H1 (cell line): ENCODE results near the gene DIPK1B. TPM values are rescaled to one million over a fixed set of nuclear protein-coding genes. Genes with fewer than 3 reads are reported as not detected.

Experiments
- CTCF ChIA-PET: fragments of 300-600 bp; sonication (Branson Sonifier 250); formaldehyde crosslinking; loops from one replicate; lab custom pipeline; 2021; ENCODE audit not compliant: partially characterized antibody; lab: Charles Lee
- POLR2A ChIA-PET: fragments of 300-600 bp; sonication (Branson Sonifier 250); formaldehyde crosslinking; loops from one replicate; lab custom pipeline; 2021; ENCODE audit warnings: inconsistent platforms; ENCODE audit not compliant: partially characterized antibody; lab: Charles Lee
- DNase-seq, 2 experiments: peaks; one replicate each; pipeline versions ENCODE4 v3.0.0 to v3.0.0-alpha.2; 2010 to 2022; ENCODE audit warnings: low spot score in 2 of 2, low read depth in 1 of 2, mixed read lengths in 1 of 2
- FAIRE-seq: peaks from 2 replicates; lab custom pipeline; 2011; peaks lifted over from hg19 to GRCh38; lab: Jason Lieb, UNC
- H2AFZ ChIP-seq: 2 replicates; pipeline ENCODE4 v1.8.1; 2012; ENCODE audit warnings: low read length, inconsistent platforms
- H2AK5ac ChIP-seq: 2 replicates; pipeline ENCODE4 v1.6.1; 2013; ENCODE audit warnings: low read depth, low read length
- H2BK120ac ChIP-seq: replicated peaks from 2 replicates; pipeline ENCODE3; 2013; ENCODE audit warnings: low read depth, low read length, inconsistent platforms
- H2BK12ac ChIP-seq: 2 replicates; pipeline ENCODE4 v1.6.1; 2013; ENCODE audit warnings: low read depth, low read length
- H2BK15ac ChIP-seq: 2 replicates; pipeline ENCODE4 v1.6.1; 2013; ENCODE audit warnings: low read length
- H2BK20ac ChIP-seq: 2 replicates; pipeline ENCODE4 v1.6.1; 2013; ENCODE audit warnings: low read length
- H2BK5ac ChIP-seq: 2 replicates; pipeline ENCODE4 v1.6.1; 2013; ENCODE audit warnings: low read depth, low read length
- H3K14ac ChIP-seq: 2 replicates; pipeline ENCODE4 v1.6.1; 2013; ENCODE audit warnings: inconsistent platforms; ENCODE audit not compliant: insufficient read length
- H3K18ac ChIP-seq: 2 replicates; pipeline ENCODE4 v1.6.1; 2013; ENCODE audit warnings: low read length; ENCODE audit errors: extremely low read depth
- H3K23ac ChIP-seq: 2 replicates; pipeline ENCODE4 v1.6.1; 2013; ENCODE audit warnings: inconsistent platforms; ENCODE audit not compliant: insufficient read length
- H3K23me2 ChIP-seq: 2 replicates; pipeline ENCODE4 v1.6.1; 2013; ENCODE audit warnings: low read depth, low read length
- H3K27ac ChIP-seq: 2 replicates; pipeline ENCODE4 v1.6.1; 2011; ENCODE audit warnings: low read depth, low read length, inconsistent platforms
- H3K27me3 ChIP-seq, 4 experiments: replicated peaks in 1 of 4; 1 replicate in 1 of 4; 2 replicates in 3 of 4; pipeline versions ENCODE4 v1.6.1 to v1.8.1; 2011 to 2013; ENCODE audit warnings: low read length in 3 of 4, mild to moderate bottlenecking in 3 of 4, inconsistent platforms in 2 of 4, mixed read lengths in 2 of 4, moderate library complexity in 1 of 4; ENCODE audit not compliant: control insufficient read depth in 3 of 4, insufficient read depth in 3 of 4; ENCODE audit errors: extremely low read depth in 1 of 4
- H3K36me3 ChIP-seq, 4 experiments: 2 replicates each; pipeline versions ENCODE4 v1.6.1 to v1.8.1; 2011 to 2013; ENCODE audit warnings: mild to moderate bottlenecking in 4 of 4, low read length in 3 of 4, moderate library complexity in 2 of 4, control low read depth in 1 of 4, inconsistent platforms in 1 of 4; ENCODE audit not compliant: insufficient read depth in 4 of 4, control insufficient read depth in 2 of 4
- H3K4ac ChIP-seq: replicated peaks from 2 replicates; pipeline ENCODE3; 2013; ENCODE audit warnings: low read length, low read depth, mixed read lengths, inconsistent platforms; ENCODE audit not compliant: insufficient read length
- H3K4me1 ChIP-seq, 4 experiments: replicated peaks in 1 of 4; 1 replicate in 1 of 4; 2 replicates in 3 of 4; pipeline versions ENCODE4 v1.6.1 to v1.8.1; 2011 to 2013; ENCODE audit warnings: low read length in 3 of 4, inconsistent platforms in 2 of 4, mixed read lengths in 1 of 4; ENCODE audit not compliant: insufficient read depth in 4 of 4, control insufficient read depth in 3 of 4
- H3K4me2 ChIP-seq, 2 experiments: 2 replicates each; pipeline versions ENCODE4 v1.6.1 to v1.8.1; 2011 to 2013; ENCODE audit warnings: low read depth in 2 of 2, low read length in 2 of 2, control low read depth in 1 of 2, inconsistent platforms in 1 of 2, mild to moderate bottlenecking in 1 of 2; ENCODE audit not compliant: insufficient read depth in 1 of 2
- H3K4me3 ChIP-seq, 4 experiments: fragments of 200-600, 300-600 bp in 1 of 4; sonication (generic), shearing (Covaris generic), sonication (Bioruptor Twin) in 1 of 4; 2 replicates each; pipeline versions ENCODE4 v1.5.1 to v1.8.1; 2011 to 2016; ENCODE audit warnings: low read length in 4 of 4, low read depth in 3 of 4, control low read depth in 2 of 4, inconsistent platforms in 2 of 4, mild to moderate bottlenecking in 2 of 4, mixed read lengths in 1 of 4, moderate library complexity in 1 of 4; ENCODE audit not compliant: insufficient read depth in 2 of 4; ENCODE audit errors: extremely low read depth in 1 of 4
- H3K56ac ChIP-seq: replicated peaks from 2 replicates; pipeline ENCODE3; 2013; ENCODE audit warnings: low read depth, mild to moderate bottlenecking, mixed read lengths, low read length, inconsistent platforms; ENCODE audit not compliant: insufficient read length
- H3K79me1 ChIP-seq: 2 replicates; pipeline ENCODE4 v1.6.1; 2013; ENCODE audit warnings: low read depth, low read length, control low read depth
- H3K79me2 ChIP-seq, 2 experiments: 2 replicates each; pipeline versions ENCODE4 v1.6.1 to v1.8.1; 2012 to 2013; ENCODE audit warnings: low read length in 2 of 2, mild to moderate bottlenecking in 2 of 2, inconsistent platforms in 1 of 2; ENCODE audit not compliant: insufficient read depth in 2 of 2, control insufficient read depth in 1 of 2
- H3K9ac ChIP-seq, 4 experiments: replicated peaks in 1 of 4; 1 replicate in 1 of 4; 2 replicates in 3 of 4; pipeline versions ENCODE4 v1.6.1 to v1.8.1; 2011 to 2013; ENCODE audit warnings: low read depth in 3 of 4, low read length in 3 of 4, control low read depth in 2 of 4, mild to moderate bottlenecking in 2 of 4, moderate library complexity in 2 of 4, inconsistent platforms in 1 of 4; ENCODE audit errors: extremely low read depth in 1 of 4
- H3K9me3 ChIP-seq, 2 experiments: 2 replicates each; pipeline versions ENCODE4 v1.6.1 to v1.8.1; 2012 to 2013; ENCODE audit warnings: mild to moderate bottlenecking in 2 of 2, moderate library complexity in 2 of 2, control low read depth in 1 of 2, inconsistent platforms in 1 of 2, low read depth in 1 of 2, low read length in 1 of 2, mixed read lengths in 1 of 2; ENCODE audit not compliant: insufficient read depth in 2 of 2
- H4K20me1 ChIP-seq, 2 experiments: replicated peaks in 1 of 2; 2 replicates each; pipeline versions ENCODE3 to v1.8.1; 2011 to 2013; ENCODE audit warnings: inconsistent platforms in 2 of 2, low read length in 2 of 2, mild to moderate bottlenecking in 1 of 2; ENCODE audit not compliant: insufficient read depth in 2 of 2, control insufficient read depth in 1 of 2
- H4K5ac ChIP-seq: 2 replicates; pipeline ENCODE4 v1.6.1; 2013; ENCODE audit warnings: low read length, low read depth, mixed read lengths, inconsistent platforms; ENCODE audit not compliant: insufficient read length
- H4K8ac ChIP-seq: 2 replicates; pipeline ENCODE4 v1.8.0; 2013; ENCODE audit warnings: mild to moderate bottlenecking, moderate library complexity, low read length, inconsistent platforms; ENCODE audit not compliant: insufficient read depth; ENCODE audit errors: extremely low read depth
- H4K91ac ChIP-seq: replicated peaks from 2 replicates; pipeline ENCODE3; 2013; ENCODE audit warnings: low read length, mixed read lengths, inconsistent platforms; ENCODE audit not compliant: insufficient read length
- KDM1A ChIP-seq: fragments of 200-600, 300-600 bp; sonication (generic); IDR thresholded peaks from 2 replicates; pipeline ENCODE4 v1.7.1; 2016; ENCODE audit warnings: mild to moderate bottlenecking, low read length, borderline replicate concordance
- TEAD4 ChIP-seq: IDR thresholded peaks from 2 replicates; pipeline ENCODE4 v1.6.1; 2012; ENCODE audit warnings: low read depth, low read length, inconsistent platforms, mixed read lengths
- WGBS, 2 experiments: shearing (Covaris generic) in 1 of 2; methylation state at CpG; one replicate each; pipeline versions ENCODE4 v1.1.6 to v1.1.7; 2013 to 2015; ENCODE audit warnings: low lambda C conversion rate in 2 of 2, mixed read lengths in 2 of 2, inconsistent platforms in 1 of 2, low coverage in 1 of 2, missing lambda C conversion rate in 1 of 2; ENCODE audit not compliant: insufficient replicate concordance in 2 of 2, insufficient coverage in 1 of 2, insufficient read length in 1 of 2; ENCODE audit errors: extremely low coverage in 1 of 2, missing lambda C conversion rate in 1 of 2; 5-methylcytosine and 5-hydroxymethylcytosine counted together
- polyA plus RNA-seq, 7 experiments: library from polyadenylated mRNA; depleted of rRNA in 3 of 7; stranded (reverse) in 5 of 7; unstranded in 2 of 7; fragments of >200 nt in 5 of 7; fragments of 200-250 nt in 2 of 7; gene quantifications; 1 replicate in 5 of 7; 2 replicates in 1 of 7; 4 replicates in 1 of 7; pipeline versions ENCODE4 v1.2.1 to v1.2.3, GENCODE V29; 2011 to 2013; ENCODE audit warnings: missing spikeins in 2 of 7, mixed read lengths in 2 of 7
- total RNA-seq: library from RNA; stranded (reverse); fragmentation: NEBNext Ultra II Directional; extraction: Animal tissue kit (Norgen Biotek cat#: 25700); gene quantifications from 2 replicates; pipeline ENCODE4 v1.2.1, GENCODE V29; 2021

The DIPK1B gene
- total and polyA plus RNA-seq, 2 of the 8 experiments (the other 6 are each of a cell fraction or from before 2014, with no cell fraction given), result 32.3 to 64.8 TPM

DNA sequence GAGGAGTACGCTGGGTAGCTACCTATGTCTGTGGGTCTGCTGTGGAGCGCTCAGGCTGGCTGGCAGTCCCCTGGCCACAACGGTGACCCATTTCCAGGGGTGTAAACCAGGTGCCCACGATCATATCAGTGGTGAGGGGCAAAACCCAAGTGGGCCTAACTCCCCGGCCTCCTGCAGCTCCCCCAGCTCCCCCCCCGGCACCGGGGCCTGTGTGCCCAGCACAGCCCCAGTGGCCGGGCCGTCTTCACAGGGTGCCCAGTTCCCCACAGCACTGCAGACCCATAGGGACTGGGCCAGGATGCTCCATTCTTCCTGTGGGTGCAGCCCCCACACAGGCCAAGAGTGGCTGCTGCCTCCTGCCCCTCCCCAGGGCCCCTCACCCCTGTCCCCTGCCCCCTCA, 46.6 kb downstream of the DIPK1B start:
- no peak overlapping the region for H2AK5ac ChIP-seq
- no peak overlapping the region for H3K4me2 ChIP-seq
- DNase-seq, result no peak
- H3K23me2 ChIP-seq, result no peaks in the 10 kb centered on the region; the same call in 1 of the 2 replicates
- H3K27me3 ChIP-seq, result no peaks in the 10 kb centered on the region; a peak in 2 of 7 replicates
- peaks cover 0 to 6% of the 10 kb centered on the region in 2 experiments; a peak in 1 of 4 replicates for H3K9me3 ChIP-seq
- H4K91ac ChIP-seq, result no peak overlapping the region
- H2BK15ac ChIP-seq, result no peak overlapping the region
- no peak overlapping the region for H3K14ac ChIP-seq
- no peak overlapping the region for H3K18ac ChIP-seq
- no peak overlapping the region for H2BK5ac ChIP-seq
- no peak overlapping the region for H3K56ac ChIP-seq
- POLR2A ChIA-PET, result interaction anchor here (3.0 to 3.8 kb wide), 2 partner anchors 31 to 32 kb away, joined by 26 to 34 read pairs; no protein-coding TSS in a partner anchor
- H4K20me1 ChIP-seq, result no peaks in the 10 kb centered on the region
- H3K36me3 ChIP-seq, result no peaks in the 10 kb centered on the region
- TF ChIP-seq KDM1A (no peak), TEAD4 (no peak)
- TF ChIP-seq, all 59 proteins: peak for 0
- H2BK12ac ChIP-seq, result no peak overlapping the region
- no peak overlapping the region for H2BK20ac ChIP-seq
- no peak overlapping the region for H3K4me3 ChIP-seq
- no peak for FAIRE-seq
- no peak overlapping the region for H3K23ac ChIP-seq
- H3K79me1 ChIP-seq, result no peaks in the 10 kb centered on the region
- no peak overlapping the region for H4K5ac ChIP-seq
- CTCF ChIA-PET, result interaction anchor here (0.6 to 5.1 kb wide), 14 partner anchors 12 to 270 kb away, joined by 3 to 42 read pairs (median 6); partner anchors contain the start of genes AJM1 and LCN10
- no peaks in the 10 kb centered on the region for H3K79me2 ChIP-seq
- 83% methylated on average over 9 of the region's 9 CpGs; no CpG with 5 or more reads in 1 of the 2 experiments for WGBS, 2 experiments
- H4K8ac ChIP-seq, result no peak overlapping the region
- H3K9ac ChIP-seq, result no peak overlapping the region
- peaks cover 0 to 13% (median 6%) of the 10 kb centered on the region in 4 experiments; a peak in 4 of 7 replicates for H3K4me1 ChIP-seq
- no peak overlapping the region for H2BK120ac ChIP-seq
- H3K4ac ChIP-seq, result no peak overlapping the region
- no peak overlapping the region for H2AFZ ChIP-seq
- H3K27ac ChIP-seq, result no peak overlapping the region
